Measurements from ENCODE around the gene SNX5. TPM values are rescaled to one million over a fixed set of nuclear protein-coding genes. Genes with fewer than 3 reads are reported as not detected.

SNX5 gene
- total RNA-seq, 1 experiment from 2014 or later: 159 TPM

DNA sequence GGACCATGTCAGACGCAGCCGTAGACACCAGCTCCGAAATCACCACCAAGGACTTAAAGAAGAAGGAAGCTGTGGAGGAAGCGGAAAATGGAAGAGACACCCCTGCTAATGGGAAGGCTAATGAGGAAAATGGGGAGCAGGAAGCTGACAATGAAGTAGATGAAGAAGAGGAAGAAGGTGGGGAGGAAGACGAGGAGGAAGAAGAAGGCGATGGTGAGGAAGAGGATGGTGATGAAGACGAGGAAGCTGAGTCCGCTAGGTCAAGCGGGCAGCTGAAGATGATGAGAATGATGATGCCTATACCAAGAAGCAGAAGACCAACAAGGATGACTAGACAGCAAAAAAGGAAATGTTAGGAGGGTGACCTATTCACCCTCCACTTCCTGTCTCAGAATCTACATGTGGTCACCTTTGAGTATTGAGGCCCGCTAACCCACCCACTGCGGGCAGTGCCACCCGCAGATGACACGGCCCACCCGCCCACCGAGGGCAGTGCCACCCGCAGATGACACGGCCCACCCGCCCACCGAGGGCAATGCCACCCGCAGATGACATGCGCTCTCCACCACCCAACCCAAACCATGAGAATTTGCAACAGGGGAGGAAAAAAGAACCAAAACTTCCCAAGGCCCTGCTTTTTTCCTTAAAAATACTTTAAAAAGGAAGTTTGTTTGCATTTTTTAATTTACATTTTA lies 43.5 kb upstream of the SNX5 start:
- no peaks in the 10 kb centered on the region for H3K9me2 ChIP-seq (ENCODE audit: insufficient read depth)
- H3K4me3 ChIP-seq (replicated peaks in 1 of 2; ENCODE audit: low read depth in 1 of 2, low read length in 2 of 2): no peak overlapping the region
- H3K4me1 ChIP-seq (ENCODE audit: control insufficient read depth in 1 of 2, insufficient read depth in 2 of 2, low read length in 2 of 2): no peaks in the 10 kb centered on the region
- no peaks in the 10 kb centered on the region for H4K20me1 ChIP-seq (ENCODE audit: insufficient read depth)
- DNase-seq (ENCODE audit: low read depth, low spot score): no peak
- H3K9ac ChIP-seq (ENCODE audit: low read length): no peak overlapping the region
- no peak for ATAC-seq
- no peaks in the 10 kb centered on the region for H3K27me3 ChIP-seq (ENCODE audit: insufficient read depth, low read length)
- ChIA-PET POLR2A (no interaction called here), RAD21 (ENCODE audit: low non-redundant PET in 1 of 2, low total read pairs in 2 of 2, uncharacterized antibody in 2 of 2, unreplicated experiment in 2 of 2) (no interaction called here), CTCF (no interaction called here)
- H2AFZ ChIP-seq (ENCODE audit: low read depth, low read length, poor library complexity, severe bottlenecking): no peak overlapping the region
- no peak overlapping the region for H3K27ac ChIP-seq (ENCODE audit: low read depth, low read length)
- BruUV-seq (replicated peaks): no TSS peak
- H3K79me2 ChIP-seq (ENCODE audit: insufficient read depth, low read length): no peaks in the 10 kb centered on the region
- no peak for TF ChIP-seq EGR1 (IDR thresholded peaks at IDR 0.05; ENCODE audit: low read depth)
- TF ChIP-seq, protein P1, sequence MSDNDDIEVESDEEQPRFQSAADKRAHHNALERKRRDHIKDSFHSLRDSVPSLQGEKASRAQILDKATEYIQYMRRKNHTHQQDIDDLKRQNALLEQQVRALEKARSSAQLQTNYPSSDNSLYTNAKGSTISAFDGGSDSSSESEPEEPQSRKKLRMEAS (IDR thresholded peaks at IDR 0.05): no peak
- no peak for TF ChIP-seq CBX3 (IDR thresholded peaks at IDR 0.05; ENCODE audit: low read depth)
- TF ChIP-seq, protein P2, sequence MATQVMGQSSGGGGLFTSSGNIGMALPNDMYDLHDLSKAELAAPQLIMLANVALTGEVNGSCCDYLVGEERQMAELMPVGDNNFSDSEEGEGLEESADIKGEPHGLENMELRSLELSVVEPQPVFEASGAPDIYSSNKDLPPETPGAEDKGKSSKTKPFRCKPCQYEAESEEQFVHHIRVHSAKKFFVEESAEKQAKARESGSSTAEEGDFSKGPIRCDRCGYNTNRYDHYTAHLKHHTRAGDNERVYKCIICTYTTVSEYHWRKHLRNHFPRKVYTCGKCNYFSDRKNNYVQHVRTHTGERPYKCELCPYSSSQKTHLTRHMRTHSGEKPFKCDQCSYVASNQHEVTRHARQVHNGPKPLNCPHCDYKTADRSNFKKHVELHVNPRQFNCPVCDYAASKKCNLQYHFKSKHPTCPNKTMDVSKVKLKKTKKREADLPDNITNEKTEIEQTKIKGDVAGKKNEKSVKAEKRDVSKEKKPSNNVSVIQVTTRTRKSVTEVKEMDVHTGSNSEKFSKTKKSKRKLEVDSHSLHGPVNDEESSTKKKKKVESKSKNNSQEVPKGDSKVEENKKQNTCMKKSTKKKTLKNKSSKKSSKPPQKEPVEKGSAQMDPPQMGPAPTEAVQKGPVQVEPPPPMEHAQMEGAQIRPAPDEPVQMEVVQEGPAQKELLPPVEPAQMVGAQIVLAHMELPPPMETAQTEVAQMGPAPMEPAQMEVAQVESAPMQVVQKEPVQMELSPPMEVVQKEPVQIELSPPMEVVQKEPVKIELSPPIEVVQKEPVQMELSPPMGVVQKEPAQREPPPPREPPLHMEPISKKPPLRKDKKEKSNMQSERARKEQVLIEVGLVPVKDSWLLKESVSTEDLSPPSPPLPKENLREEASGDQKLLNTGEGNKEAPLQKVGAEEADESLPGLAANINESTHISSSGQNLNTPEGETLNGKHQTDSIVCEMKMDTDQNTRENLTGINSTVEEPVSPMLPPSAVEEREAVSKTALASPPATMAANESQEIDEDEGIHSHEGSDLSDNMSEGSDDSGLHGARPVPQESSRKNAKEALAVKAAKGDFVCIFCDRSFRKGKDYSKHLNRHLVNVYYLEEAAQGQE (IDR thresholded peaks at IDR 0.05; ENCODE audit: low read depth): no peak
- no peak for TF ChIP-seq RAD21 (IDR thresholded peaks at IDR 0.05; ENCODE audit: low read depth)
- TF ChIP-seq POLR2A (IDR thresholded peaks at IDR 0.05; ENCODE audit: borderline replicate concordance, extremely low read depth, insufficient read depth, insufficient read length): no peak
- no peak for TF ChIP-seq POLR2AphosphoS5 (IDR thresholded peaks at IDR 0.05; ENCODE audit: low read depth, low read length)
- no peak for TF ChIP-seq TCF7L2 (IDR thresholded peaks at IDR 0.05; ENCODE audit: borderline replicate concordance, extremely low read depth, insufficient read depth, insufficient read length)
- no peak for TF ChIP-seq ZNF274 (IDR thresholded peaks at IDR 0.05; ENCODE audit: low read depth, low read length)
- TF ChIP-seq, protein P3, sequence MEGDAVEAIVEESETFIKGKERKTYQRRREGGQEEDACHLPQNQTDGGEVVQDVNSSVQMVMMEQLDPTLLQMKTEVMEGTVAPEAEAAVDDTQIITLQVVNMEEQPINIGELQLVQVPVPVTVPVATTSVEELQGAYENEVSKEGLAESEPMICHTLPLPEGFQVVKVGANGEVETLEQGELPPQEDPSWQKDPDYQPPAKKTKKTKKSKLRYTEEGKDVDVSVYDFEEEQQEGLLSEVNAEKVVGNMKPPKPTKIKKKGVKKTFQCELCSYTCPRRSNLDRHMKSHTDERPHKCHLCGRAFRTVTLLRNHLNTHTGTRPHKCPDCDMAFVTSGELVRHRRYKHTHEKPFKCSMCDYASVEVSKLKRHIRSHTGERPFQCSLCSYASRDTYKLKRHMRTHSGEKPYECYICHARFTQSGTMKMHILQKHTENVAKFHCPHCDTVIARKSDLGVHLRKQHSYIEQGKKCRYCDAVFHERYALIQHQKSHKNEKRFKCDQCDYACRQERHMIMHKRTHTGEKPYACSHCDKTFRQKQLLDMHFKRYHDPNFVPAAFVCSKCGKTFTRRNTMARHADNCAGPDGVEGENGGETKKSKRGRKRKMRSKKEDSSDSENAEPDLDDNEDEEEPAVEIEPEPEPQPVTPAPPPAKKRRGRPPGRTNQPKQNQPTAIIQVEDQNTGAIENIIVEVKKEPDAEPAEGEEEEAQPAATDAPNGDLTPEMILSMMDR (IDR thresholded peaks at IDR 0.05 in 2 of 3, conservative IDR thresholded peaks at IDR 0.05 in 1 of 3; ENCODE audit: borderline replicate concordance in 1 of 3, insufficient read depth in 1 of 3, low read depth in 2 of 3, low read length in 2 of 3): no peak
- TF ChIP-seq JUND (IDR thresholded peaks at IDR 0.05): no peak
- TF ChIP-seq YY1 (IDR thresholded peaks at IDR 0.05; ENCODE audit: extremely low read depth, insufficient replicate concordance, low read depth, low read length): no peak
- TF ChIP-seq EZH2phosphoT487 (IDR thresholded peaks at IDR 0.05; ENCODE audit: borderline replicate concordance): no peak
- TF ChIP-seq, protein P4, sequence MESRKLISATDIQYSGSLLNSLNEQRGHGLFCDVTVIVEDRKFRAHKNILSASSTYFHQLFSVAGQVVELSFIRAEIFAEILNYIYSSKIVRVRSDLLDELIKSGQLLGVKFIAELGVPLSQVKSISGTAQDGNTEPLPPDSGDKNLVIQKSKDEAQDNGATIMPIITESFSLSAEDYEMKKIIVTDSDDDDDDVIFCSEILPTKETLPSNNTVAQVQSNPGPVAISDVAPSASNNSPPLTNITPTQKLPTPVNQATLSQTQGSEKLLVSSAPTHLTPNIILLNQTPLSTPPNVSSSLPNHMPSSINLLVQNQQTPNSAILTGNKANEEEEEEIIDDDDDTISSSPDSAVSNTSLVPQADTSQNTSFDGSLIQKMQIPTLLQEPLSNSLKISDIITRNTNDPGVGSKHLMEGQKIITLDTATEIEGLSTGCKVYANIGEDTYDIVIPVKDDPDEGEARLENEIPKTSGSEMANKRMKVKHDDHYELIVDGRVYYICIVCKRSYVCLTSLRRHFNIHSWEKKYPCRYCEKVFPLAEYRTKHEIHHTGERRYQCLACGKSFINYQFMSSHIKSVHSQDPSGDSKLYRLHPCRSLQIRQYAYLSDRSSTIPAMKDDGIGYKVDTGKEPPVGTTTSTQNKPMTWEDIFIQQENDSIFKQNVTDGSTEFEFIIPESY (IDR thresholded peaks at IDR 0.05; ENCODE audit: extremely low read depth, insufficient replicate concordance, low read length): no peak
- no peak for TF ChIP-seq SIN3A (IDR thresholded peaks at IDR 0.05; ENCODE audit: low read depth)
- intact Hi-C loops (cut with micrococcal nuclease): no loop called here
- H3K4me2 ChIP-seq (ENCODE audit: low read length): no peak overlapping the region
- H3K9me3 ChIP-seq (ENCODE audit: control insufficient read depth in 1 of 2, insufficient read depth in 1 of 2, low read depth in 1 of 2, low read length in 2 of 2): no peaks in the 10 kb centered on the region
- no peaks in the 10 kb centered on the region for H3K36me3 ChIP-seq (ENCODE audit: control insufficient read depth in 1 of 2, insufficient read depth in 2 of 2, low read length in 2 of 2)

Measured in HCT116 (cell line).